GM12864 (cell line): ENCODE results near the gene NFIL3.

Experiments
- DNase-seq: peaks from one replicate; pipeline ENCODE4 v3.0.0-alpha.2; 2011; ENCODE audit warnings: low read depth
- H3K4me3 ChIP-seq: 2 replicates; pipeline ENCODE4 v1.5.1; 2011; ENCODE audit warnings: mild to moderate bottlenecking, low read depth, low read length, control low read depth
- CTCF ChIP-seq: IDR thresholded peaks from 2 replicates; pipeline ENCODE4 v1.5.1; 2011; ENCODE audit warnings: low read depth, mild to moderate bottlenecking, moderate library complexity, low read length, control low read depth, inconsistent platforms; ENCODE audit errors: missing control alignments

The NFIL3 gene

DNA sequence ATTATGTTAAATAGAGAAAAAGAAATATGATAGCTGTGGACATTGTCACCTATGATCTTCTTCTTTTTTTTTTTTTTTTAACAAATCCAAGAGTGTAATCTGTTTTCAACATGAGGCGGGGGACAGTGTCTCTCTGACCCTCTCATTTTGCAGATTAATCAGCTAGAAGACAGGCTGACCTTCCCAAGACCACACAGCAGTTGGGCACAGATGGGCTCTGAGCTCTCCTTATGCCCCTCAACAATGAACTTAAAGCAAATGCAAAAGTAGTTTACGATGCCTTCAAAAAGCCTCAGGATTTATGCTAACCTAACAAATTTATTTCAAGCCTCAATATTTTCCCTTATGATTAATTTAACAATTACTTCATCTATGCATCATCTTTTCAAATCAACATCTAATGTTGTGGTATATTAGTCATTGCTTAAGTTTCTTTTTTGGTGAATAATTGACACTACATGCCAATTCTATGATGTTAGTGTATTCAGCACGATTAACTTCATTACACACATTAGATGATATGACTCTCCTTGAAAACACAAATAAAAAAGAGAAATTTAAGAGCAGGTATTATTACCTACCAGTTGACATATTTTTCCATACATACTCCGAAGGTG lies 7.4 kb downstream of the NFIL3 start:
- no peak overlapping the region for H3K4me3 ChIP-seq
- no peak for TF ChIP-seq CTCF
- DNase-seq: no peak

DNA sequence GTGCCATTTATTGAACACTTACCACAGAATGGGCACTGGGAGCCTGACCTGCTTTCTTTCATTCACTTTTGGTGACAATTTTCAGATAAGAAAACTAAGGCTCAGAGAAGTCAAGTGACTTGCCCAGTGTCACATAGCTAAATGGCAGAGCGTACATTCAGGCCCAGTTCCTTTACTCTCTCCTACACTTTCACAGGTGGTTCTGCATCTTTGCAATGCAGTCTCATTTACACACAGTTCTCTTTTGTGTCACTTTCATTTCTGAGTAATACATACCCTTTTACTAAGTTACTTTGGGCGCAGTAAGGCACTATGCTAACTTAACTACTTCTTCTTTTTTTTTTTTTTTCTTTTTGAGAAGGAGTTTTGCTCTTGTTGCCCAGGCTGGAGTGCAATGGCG lies 8.3 kb downstream of the NFIL3 start:
- DNase-seq: peak; percentile 45
- no peak overlapping the region for H3K4me3 ChIP-seq
- no peak for TF ChIP-seq CTCF

- TF ChIP-seq CTCF: no peak
- no peak overlapping the region for H3K4me3 ChIP-seq
- DNase-seq: no peak
Observed at GRCh38 chr9:91412941-91413340, 10.7 kb downstream of the NFIL3 start.

DNA sequence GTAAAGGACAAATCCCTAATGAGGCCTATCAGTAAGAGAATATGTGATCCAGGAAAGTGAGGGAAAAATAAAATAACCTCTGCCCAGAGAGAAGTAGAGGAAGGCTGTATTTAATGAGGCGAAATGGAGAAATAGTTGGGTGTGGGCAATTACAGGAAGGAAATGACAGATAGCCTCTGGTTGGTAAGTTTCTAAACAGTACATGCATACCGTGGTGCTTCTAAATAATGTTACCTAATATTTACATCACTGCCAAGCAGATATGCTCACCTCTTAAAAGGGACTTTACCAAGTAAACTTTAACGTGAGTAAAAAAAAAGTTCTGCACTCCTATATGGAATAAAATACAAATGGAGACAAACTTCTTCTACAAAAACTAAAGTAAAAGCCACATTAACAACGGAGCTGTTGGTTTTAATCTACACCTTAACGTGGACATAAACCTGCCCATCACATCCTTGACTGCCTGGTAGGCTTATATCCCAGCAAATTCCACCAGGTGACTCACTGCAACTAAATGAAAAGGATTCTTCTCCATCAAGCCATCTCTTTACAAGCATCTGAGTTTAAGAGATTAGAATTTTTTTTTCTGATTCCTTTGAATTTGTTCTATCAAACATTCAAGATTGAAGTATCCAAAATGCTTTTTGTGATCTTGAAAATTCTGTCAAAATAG lies 12.4 kb downstream of the NFIL3 start:
- no peak for TF ChIP-seq CTCF
- no peak for DNase-seq
- H3K4me3 ChIP-seq: no peak overlapping the region

- TF ChIP-seq CTCF: no peak
- no peak overlapping the region for H3K4me3 ChIP-seq
- no peak for DNase-seq
Observed at GRCh38 chr9:91410161-91410560, 13.5 kb downstream of the NFIL3 start.

DNA sequence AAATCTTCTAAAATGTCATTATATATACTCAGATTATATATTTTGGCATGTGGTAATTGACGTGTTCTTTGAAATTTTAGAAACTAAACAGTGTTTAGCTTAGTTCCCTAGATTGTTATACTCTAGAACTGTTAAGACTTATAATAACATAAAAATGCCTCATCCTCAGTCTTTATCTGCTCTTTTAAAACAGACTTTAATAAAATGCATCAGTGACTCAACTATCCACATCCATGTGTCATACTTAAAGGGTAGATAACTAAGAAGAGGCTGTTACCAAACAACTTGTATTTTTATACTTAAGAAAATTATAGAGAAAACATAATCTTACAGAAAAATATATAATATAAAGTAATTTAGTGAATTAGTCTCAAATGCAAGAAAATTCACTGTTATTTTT lies 15.2 kb downstream of the NFIL3 start:
- no peak for TF ChIP-seq CTCF
- H3K4me3 ChIP-seq: no peak overlapping the region
- DNase-seq: no peak

- H3K4me3 ChIP-seq: no peak overlapping the region
- no peak for DNase-seq
- no peak for TF ChIP-seq CTCF
Observed at GRCh38 chr9:91407580-91408318, 15.9 kb downstream of the NFIL3 start.
